ENCODE data around the gene CEP112.

DNA sequence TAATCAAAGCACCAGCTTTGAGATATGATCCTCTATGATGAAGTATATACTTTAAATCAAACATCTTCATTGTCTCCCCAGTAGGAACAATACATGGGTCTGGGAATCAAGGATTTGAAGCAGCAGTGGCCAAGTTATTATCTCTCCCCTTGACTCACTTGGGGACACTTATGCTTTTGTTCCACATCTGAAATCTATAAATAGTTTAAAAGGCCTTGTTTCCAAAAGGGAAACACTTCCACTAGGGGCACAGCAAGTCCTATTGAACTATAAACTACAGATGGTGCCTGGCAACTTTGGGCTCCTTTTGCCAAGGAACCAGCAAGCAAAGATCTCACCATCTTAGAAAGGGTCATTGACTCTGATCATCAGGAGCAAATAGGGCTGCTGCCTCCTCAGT lies 16.0 kb upstream of the CEP112 start:
- TF ChIP-seq BHLHE40 (IDR thresholded peaks at IDR 0.05; ENCODE audit: borderline replicate concordance) (no peak), SP1 (IDR thresholded peaks at IDR 0.05) (no peak), FOXM1 (IDR thresholded peaks at IDR 0.05; ENCODE audit: borderline replicate concordance) (no peak), FOXK2 (IDR thresholded peaks at IDR 0.05) (no peak), CTBP1 (IDR thresholded peaks at IDR 0.05; ENCODE audit: borderline replicate concordance) (no peak)

Measured in HEK293T (cell line).